ENCODE results near the gene TCF15.

- TF ChIP-seq CTCF (IDR thresholded peaks at IDR 0.05) (no peak), POLR2A (IDR thresholded peaks at IDR 0.05; ENCODE audit: low read depth) (no peak)
Measured at GRCh38 chr20:635893-636338, 25.8 kb upstream of the TCF15 start.

All from esophagus muscularis mucosa (tissue), 3 donors.